MCF 10A (cell line): ENCODE results near the gene PPDPF. TPM values are rescaled to one million over a fixed set of nuclear protein-coding genes. Genes with fewer than 3 reads are reported as not detected.

Experiments
- BruUV-seq: library from RNA; stranded (reverse); fragments of 400-500 nt; replicated peaks from 2 replicates; lab custom pipeline; 2021; lab: Mats Ljungman, UMichigan
- CTCF ChIA-PET: fragments of 300-600 bp; sonication (Branson Sonifier 250); formaldehyde crosslinking; extraction: SDS; loops from one replicate; lab custom pipeline; 2021; ENCODE audit warnings: antibody characterized with exemption, inconsistent platforms; lab: Yijun Ruan, JAX
- POLR2A ChIA-PET: fragments of 300-600, 350-650 bp; sonication (Branson Sonifier 250); formaldehyde crosslinking; extraction: SDS; loops from one replicate; lab custom pipeline; 2020; ENCODE audit warnings: antibody characterized with exemption, inconsistent platforms; lab: Yijun Ruan, JAX
- DNase-seq: peaks from one replicate; pipeline ENCODE4 v3.0.0-alpha.2; 2018; ENCODE audit not compliant: unreplicated experiment
- H3K27ac Mint-ChIP-seq: one replicate; pipeline ENCODE4 v1.8.0; 2022; ENCODE audit warnings: mild to moderate bottlenecking, low read depth, mixed read lengths; ENCODE audit not compliant: unreplicated experiment
- H3K27me3 Mint-ChIP-seq: one replicate; pipeline ENCODE4 v1.8.0; 2022; ENCODE audit warnings: mixed read lengths; ENCODE audit not compliant: insufficient read depth, unreplicated experiment
- H3K36me3 Mint-ChIP-seq: one replicate; pipeline ENCODE4 v1.8.0; 2022; ENCODE audit warnings: mild to moderate bottlenecking, moderate library complexity, mixed read lengths; ENCODE audit not compliant: insufficient read depth, unreplicated experiment
- H3K4me1 Mint-ChIP-seq: one replicate; pipeline ENCODE4 v1.8.0; 2022; ENCODE audit warnings: mixed read lengths; ENCODE audit not compliant: insufficient read depth, unreplicated experiment
- H3K4me3 Mint-ChIP-seq: one replicate; pipeline ENCODE4 v1.8.0; 2022; ENCODE audit warnings: mild to moderate bottlenecking, moderate library complexity, mixed read lengths; ENCODE audit not compliant: unreplicated experiment
- H3K9me3 Mint-ChIP-seq: one replicate; pipeline ENCODE4 v1.8.0; 2022; ENCODE audit warnings: mixed read lengths; ENCODE audit not compliant: unreplicated experiment
- intact Hi-C: fragments of 100-400 bp; cut with micrococcal nuclease; formaldehyde crosslinking; loops from 2 replicates; pipeline ENCODE4 v1.14.1; 2022
- total RNA-seq: library from RNA; stranded (reverse); gene quantifications from 2 replicates; pipeline ENCODE4 v1.2.3, GENCODE V29; 2022
- TF ChIP-seq, protein P1 (sequence below): fragments of 200-600 bp; IDR thresholded peaks from one replicate; pipeline ENCODE4 v1.8.0; 2022; ENCODE audit warnings: antibody characterized with exemption, mild to moderate bottlenecking; ENCODE audit not compliant: unreplicated experiment

Gene PPDPF
- total RNA-seq, 1 experiment from 2014 or later, result 315 TPM

DNA sequence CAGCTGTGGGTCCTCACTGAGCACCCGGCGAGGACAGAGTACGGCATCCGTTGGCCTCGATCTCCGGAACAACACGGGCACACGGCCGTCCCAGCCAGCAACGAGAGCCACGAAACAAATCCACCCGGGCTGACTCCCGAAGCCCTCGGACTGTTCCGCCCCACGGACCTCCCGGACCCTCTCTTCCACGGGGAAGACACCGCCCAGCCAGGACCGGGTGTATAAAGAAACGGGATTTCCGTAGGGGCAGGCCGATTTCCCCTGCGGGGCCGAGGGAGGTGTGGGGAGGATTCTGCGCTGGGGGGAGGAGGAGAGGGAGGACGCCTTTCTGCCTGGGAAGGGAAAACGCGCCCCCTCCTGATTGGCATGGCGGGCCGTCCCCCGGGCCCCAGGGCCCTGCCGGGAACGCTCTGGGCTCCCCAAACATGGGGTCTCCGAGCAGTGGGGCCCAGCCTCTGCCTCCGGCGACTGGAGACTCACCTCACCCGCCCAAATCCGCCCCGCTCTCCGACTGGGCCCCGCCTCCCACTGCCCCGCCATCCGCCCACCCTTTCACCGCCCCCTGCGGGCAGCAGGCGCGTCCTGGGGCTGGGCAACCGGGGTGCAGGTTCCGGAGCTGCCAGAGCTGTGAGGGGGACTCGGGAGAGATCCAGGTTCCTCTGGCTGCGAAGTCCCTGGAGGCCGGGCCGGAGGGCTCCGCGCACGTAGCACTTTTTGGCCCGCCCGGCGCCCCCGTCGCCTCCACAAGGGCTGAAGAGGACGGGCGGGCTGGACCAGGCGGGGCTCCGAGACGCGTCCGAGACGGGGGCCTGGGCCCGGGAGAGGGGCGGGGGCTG lies 679 bp upstream of the PPDPF start:
- intact Hi-C loops, result loop anchor here (1.0 kb wide), 1 partner anchor 78 kb away; no protein-coding TSS in a partner anchor
- TF ChIP-seq, protein P1, sequence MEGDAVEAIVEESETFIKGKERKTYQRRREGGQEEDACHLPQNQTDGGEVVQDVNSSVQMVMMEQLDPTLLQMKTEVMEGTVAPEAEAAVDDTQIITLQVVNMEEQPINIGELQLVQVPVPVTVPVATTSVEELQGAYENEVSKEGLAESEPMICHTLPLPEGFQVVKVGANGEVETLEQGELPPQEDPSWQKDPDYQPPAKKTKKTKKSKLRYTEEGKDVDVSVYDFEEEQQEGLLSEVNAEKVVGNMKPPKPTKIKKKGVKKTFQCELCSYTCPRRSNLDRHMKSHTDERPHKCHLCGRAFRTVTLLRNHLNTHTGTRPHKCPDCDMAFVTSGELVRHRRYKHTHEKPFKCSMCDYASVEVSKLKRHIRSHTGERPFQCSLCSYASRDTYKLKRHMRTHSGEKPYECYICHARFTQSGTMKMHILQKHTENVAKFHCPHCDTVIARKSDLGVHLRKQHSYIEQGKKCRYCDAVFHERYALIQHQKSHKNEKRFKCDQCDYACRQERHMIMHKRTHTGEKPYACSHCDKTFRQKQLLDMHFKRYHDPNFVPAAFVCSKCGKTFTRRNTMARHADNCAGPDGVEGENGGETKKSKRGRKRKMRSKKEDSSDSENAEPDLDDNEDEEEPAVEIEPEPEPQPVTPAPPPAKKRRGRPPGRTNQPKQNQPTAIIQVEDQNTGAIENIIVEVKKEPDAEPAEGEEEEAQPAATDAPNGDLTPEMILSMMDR, result peak; percentile 19
- Mint-ChIP-seq H3K4me1 (no peaks in the 10 kb centered on the region), H3K4me3 (peak overlapping the region; percentile 83), H3K27ac (no peak overlapping the region), H3K27me3 (no peaks in the 10 kb centered on the region), H3K36me3 (peaks cover 32% of the 10 kb centered on the region), H3K9me3 (no peaks in the 10 kb centered on the region)
- peak; percentile 30 for DNase-seq
- BruUV-seq, result no TSS peak
- CTCF ChIA-PET, result interaction anchor here (0.6 to 4.1 kb wide), 4 partner anchors 18 to 338 kb away, joined by 3 to 20 read pairs (median 10); partner anchors contain the start of gene PTK6
- POLR2A ChIA-PET, result interaction anchor here (0.8 to 5.4 kb wide), 17 partner anchors 11 to 460 kb away, joined by 3 to 124 read pairs (median 6); partner anchors contain the start of genes ARFRP1, GMEB2, PRPF6 and PTK6

DNA sequence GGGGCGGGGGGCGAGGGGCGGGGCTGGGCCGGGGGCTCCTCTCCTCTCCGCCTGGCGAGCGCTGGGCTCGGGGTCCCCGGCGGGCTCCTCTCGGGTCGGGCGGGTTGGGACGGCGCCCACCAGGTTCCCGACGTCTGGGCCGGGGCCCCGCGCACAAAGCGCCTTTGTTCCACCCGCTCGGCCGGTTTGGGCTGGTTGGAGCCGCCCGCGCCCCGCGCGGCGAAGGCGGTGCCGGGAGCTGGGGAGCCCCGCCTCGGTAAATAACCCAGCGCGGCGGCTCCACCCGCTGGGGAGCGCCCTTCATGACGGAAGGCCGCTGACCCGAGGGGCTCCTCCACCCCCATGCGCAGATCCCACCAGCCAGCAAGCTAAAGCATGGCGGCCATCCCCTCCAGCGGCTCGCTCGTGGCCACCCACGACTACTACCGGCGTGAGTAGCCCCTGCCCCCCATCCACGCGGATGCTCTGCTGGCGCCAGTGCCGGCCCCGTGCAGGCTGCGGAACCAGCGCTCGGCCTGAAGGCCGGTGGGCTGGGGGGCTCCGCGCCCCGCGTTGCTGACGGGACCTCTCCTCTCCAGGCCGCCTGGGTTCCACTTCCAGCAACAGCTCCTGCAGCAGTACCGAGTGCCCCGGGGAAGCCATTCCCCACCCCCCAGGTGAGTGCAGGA lies 503 bp downstream of the PPDPF start:
- intact Hi-C loops, result loop anchor here (1.0 kb wide), 1 partner anchor 79 kb away; no protein-coding TSS in a partner anchor
- TF ChIP-seq, protein P1, result no peak
- H3K9me3 Mint-ChIP-seq, result no peaks in the 10 kb centered on the region
- peaks cover 34% of the 10 kb centered on the region for H3K36me3 Mint-ChIP-seq
- peak overlapping the region; percentile 83 for H3K4me3 Mint-ChIP-seq
- DNase-seq, result peak; percentile 61
- H3K4me1 Mint-ChIP-seq, result no peaks in the 10 kb centered on the region
- ChIA-PET POLR2A (interaction anchor here (0.5 to 5.4 kb wide), 31 partner anchors 13 to 1043 kb away, joined by 3 to 124 read pairs (median 4); partner anchors contain the start of genes ARFRP1, PRPF6, PTK6 and RTEL1), CTCF (interaction anchor here (0.6 to 4.1 kb wide), 5 partner anchors 8 to 297 kb away, joined by 4 to 20 read pairs (median 5); partner anchors contain the start of gene PTK6)
- TSS peak; percentile 79 for BruUV-seq
- H3K27me3 Mint-ChIP-seq, result no peaks in the 10 kb centered on the region
- H3K27ac Mint-ChIP-seq, result peak overlapping the region; percentile 42

DNA sequence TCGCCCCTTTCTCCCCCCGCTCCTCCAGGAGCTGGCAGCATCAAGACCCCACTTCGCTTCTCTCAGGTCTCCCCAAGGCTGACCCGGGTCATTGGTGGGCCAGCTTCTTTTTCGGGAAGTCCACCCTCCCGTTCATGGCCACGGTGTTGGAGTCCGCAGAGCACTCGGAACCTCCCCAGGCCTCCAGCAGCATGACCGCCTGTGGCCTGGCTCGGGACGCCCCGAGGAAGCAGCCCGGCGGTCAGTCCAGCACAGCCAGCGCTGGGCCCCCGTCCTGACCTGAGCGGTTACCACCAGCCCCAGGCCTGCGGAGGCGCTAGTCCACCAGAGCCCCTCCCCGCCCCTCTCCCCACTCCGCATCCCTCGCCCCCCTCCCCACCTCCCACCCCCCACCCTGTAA lies 1.0 kb downstream of the PPDPF start:
- H3K36me3 Mint-ChIP-seq, result peaks cover 34% of the 10 kb centered on the region
- CTCF ChIA-PET, result interaction anchor here (0.6 to 4.1 kb wide), 6 partner anchors 8 to 297 kb away, joined by 4 to 20 read pairs (median 4); partner anchors contain the start of gene PTK6
- TF ChIP-seq, protein P1, result no peak
- BruUV-seq, result no TSS peak
- POLR2A ChIA-PET, result interaction anchor here (0.5 to 5.4 kb wide), 30 partner anchors 13 to 1043 kb away, joined by 3 to 124 read pairs (median 4); partner anchors contain the start of genes PRPF6, PTK6, RTEL1 and SAMD10
- H3K4me3 Mint-ChIP-seq, result peak overlapping the region; percentile 83
- H3K27me3 Mint-ChIP-seq, result no peaks in the 10 kb centered on the region
- no peaks in the 10 kb centered on the region for H3K9me3 Mint-ChIP-seq
- DNase-seq, result no peak
- H3K27ac Mint-ChIP-seq, result peak overlapping the region; percentile 42
- intact Hi-C loops, result no loop called here
- no peaks in the 10 kb centered on the region for H3K4me1 Mint-ChIP-seq
